A549 treated with Mapracorat at 1 μM for 4 hours (cell line): ENCODE measurements around the gene SEPHS1. TPM values are rescaled to one million over a fixed set of nuclear protein-coding genes. Genes with fewer than 3 reads are reported as not detected.

Experiments
- total RNA-seq: library from RNA; stranded (reverse); fragments of 200-300 nt; extraction: Qiagen RNA extraction; gene quantifications from 5 replicates; pipeline ENCODE4 v1.2.3, GENCODE V29; 2022

SEPHS1 gene
- total RNA-seq: 55.6 to 72.0 TPM (median 66.3 TPM) in 5 replicates

DNA sequence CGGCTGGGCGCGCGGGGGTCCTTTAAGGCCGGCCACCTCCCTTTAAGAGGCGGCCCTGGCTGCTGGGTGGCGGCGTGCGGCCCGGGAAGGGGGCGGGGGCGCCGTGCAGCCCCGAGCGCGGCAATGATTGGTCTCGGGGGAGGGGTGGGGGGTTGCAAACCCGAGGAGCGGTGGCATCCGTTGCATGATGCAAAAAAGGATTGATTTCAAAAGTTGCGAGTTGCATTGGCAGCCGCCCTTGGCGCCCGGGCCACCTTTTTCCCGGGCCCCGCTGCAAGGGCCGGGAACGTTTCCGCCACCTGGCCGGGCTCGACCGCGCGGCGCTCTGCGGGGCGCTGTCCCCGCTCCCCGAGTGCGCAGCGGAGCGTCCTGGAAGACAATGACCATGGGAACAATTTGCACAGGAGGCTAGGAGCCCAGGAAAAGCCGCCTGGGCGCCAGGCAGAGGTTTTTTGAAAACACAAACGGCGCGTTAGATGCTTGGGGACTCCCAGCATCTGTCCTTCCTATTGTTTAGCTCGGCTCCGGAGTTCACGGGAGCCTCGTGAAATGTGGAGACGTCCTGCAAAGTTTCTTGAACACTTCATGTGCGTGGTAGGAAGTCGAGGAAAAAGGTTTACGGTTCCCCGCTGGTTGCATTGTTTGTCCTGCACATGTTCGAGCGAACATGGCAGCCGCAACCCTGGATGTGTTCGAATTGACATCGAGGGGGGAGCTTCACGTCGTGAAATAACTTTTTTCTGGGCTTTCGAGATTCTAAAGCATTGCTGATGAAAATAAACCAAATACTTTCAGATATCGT, at the start of gene SEPHS1:
Gene SEPHS1, minus strand, starts transcription at position 78 of the 802 bp plus-strand sequence. CDS start 3,343 bp downstream, outside the sequence.

GRCh38 chr10:13299437-13300287, 48.4 kb downstream of the SEPHS1 start, which contains the start of gene PHYH:
Gene PHYH (minus strand): TSS chr10:13300064. CDS start chr10:13300042, 22 bp downstream.

Other genes with a start within 250 kb of the SEPHS1 start
- 52.1 to 64.9 TPM (median 54.1 TPM) in 5 replicates for gene OPTN, start 248.1 kb downstream of the SEPHS1 start, total RNA-seq
- 21.2 to 25.5 TPM (median 23.0 TPM) in 5 replicates for gene MCM10, start 186.7 kb downstream of the SEPHS1 start, total RNA-seq
- not detected in 5 replicates for gene UCMA, start 113.9 kb downstream of the SEPHS1 start, total RNA-seq
- gene PHYH, start 48.2 kb downstream of the SEPHS1 start, total RNA-seq: 29.5 to 32.3 TPM (median 30.8 TPM) in 5 replicates
- 7.3 to 10.7 TPM (median 10.4 TPM) in 5 replicates for gene BEND7, start 180.7 kb upstream of the SEPHS1 start, total RNA-seq
- gene PRPF18, start 238.7 kb upstream of the SEPHS1 start, total RNA-seq: 18.1 to 24.1 TPM (median 20.4 TPM) in 5 replicates